Breast epithelium (tissue), 4 donors: ENCODE measurements around the gene SLC23A3. TPM values are rescaled to one million over a fixed set of nuclear protein-coding genes. Genes with fewer than 3 reads are reported as not detected.

Experiments
- DNase-seq, 2 donors: peaks; one replicate each; pipeline ENCODE4 v3.0.0-alpha.2; 2019; ENCODE audit warnings: low spot score in 2 of 2
- H3K27ac ChIP-seq, 2 donors: fragments of 200-600 bp; sonication (generic) in 1 of 2; one replicate each; pipeline ENCODE4 v1.5.1; 2016 to 2019; ENCODE audit warnings: mild to moderate bottlenecking in 1 of 2
- H3K27me3 ChIP-seq, 2 donors: fragments of 200-600 bp; sonication (generic) in 1 of 2; one replicate each; pipeline versions ENCODE4 v1.5.1 to v1.6.0; 2017 to 2019; ENCODE audit warnings: control low read depth in 1 of 2, mild to moderate bottlenecking in 1 of 2
- H3K36me3 ChIP-seq: fragments of 200-600 bp; one replicate; pipeline ENCODE4 v1.5.1; 2019
- H3K4me1 ChIP-seq, 2 donors: fragments of 200-600 bp; sonication (generic); one replicate each; pipeline ENCODE4 v1.5.1; 2016 to 2019; ENCODE audit warnings: control low read depth in 1 of 2
- H3K4me3 ChIP-seq, 3 donors: fragments of 200-600 bp; sonication (generic); 1 replicate in 2 of 3; 2 replicates in 1 of 3; pipeline ENCODE4 v1.5.1; 2016 to 2019; ENCODE audit warnings: mild to moderate bottlenecking in 3 of 3, moderate library complexity in 2 of 3
- H3K9me3 ChIP-seq, 2 donors: fragments of 200-600 bp; sonication (generic) in 1 of 2; one replicate each; pipeline ENCODE4 v1.5.1; 2016 to 2019; ENCODE audit warnings: control low read depth in 1 of 2
- CTCF ChIP-seq, 3 donors: fragments of 450-650 bp; IDR thresholded peaks; one replicate each; pipeline ENCODE4 v1.5.1; 2016 to 2017; ENCODE audit warnings: antibody characterized with exemption in 3 of 3, mild to moderate bottlenecking in 3 of 3, moderate library complexity in 3 of 3
- POLR2A ChIP-seq: fragments of 450-650 bp; IDR thresholded peaks from one replicate; pipeline ENCODE4 v1.6.1; 2016; ENCODE audit warnings: antibody characterized with exemption, mild to moderate bottlenecking, moderate library complexity
- POLR2AphosphoS5 ChIP-seq, 3 donors: sonication (generic); formaldehyde crosslinking; IDR thresholded peaks; one replicate each; pipeline ENCODE4 v1.6.1; 2017; ENCODE audit warnings: antibody characterized with exemption in 3 of 3
- intact Hi-C: fragments of 100-400 bp; cut with DNase I; formaldehyde crosslinking; loops from one replicate; pipeline ENCODE4 v1.15.1; 2023; ENCODE audit warnings: low total_unique reads
- total RNA-seq, 3 donors: library from RNA; depleted of rRNA; stranded (reverse); fragments of >200 nt; gene quantifications; one replicate each; pipeline ENCODE4 v1.1.0, GENCODE V29; 2016

Gene SLC23A3
- total RNA-seq, 3 donors from 2014 or later: 0.48 to 3.4 (median 2.0) TPM

- intact Hi-C loops: no loop called here
- TF ChIP-seq POLR2A (no peak), CTCF (IDR thresholded peaks at IDR 0.05) (no peak), POLR2AphosphoS5 (IDR thresholded peaks at IDR 0.05) (no peak)
- peak overlapping the region; percentile 67 to 86 (median 72) for H3K4me3 ChIP-seq
- no peaks in the 10 kb centered on the region for H3K36me3 ChIP-seq
- no peak for DNase-seq
- H3K9me3 ChIP-seq: no peaks in the 10 kb centered on the region
- H3K4me1 ChIP-seq: no peaks in the 10 kb centered on the region
- peak overlapping the region; percentile 88 to 95 for H3K27ac ChIP-seq
- H3K27me3 ChIP-seq: no peaks in the 10 kb centered on the region
These were observed 10.1 kb downstream of the SLC23A3 start for GRCh38 chr2:219159771-219160185.

- TF ChIP-seq POLR2A (no peak), POLR2AphosphoS5 (IDR thresholded peaks at IDR 0.05) (no peak), CTCF (IDR thresholded peaks at IDR 0.05) (no peak)
- H3K27me3 ChIP-seq: no peaks in the 10 kb centered on the region
- intact Hi-C loops: no loop called here
These were observed 11.2 kb downstream of the SLC23A3 start for GRCh38 chr2:219158586-219158985.

DNA sequence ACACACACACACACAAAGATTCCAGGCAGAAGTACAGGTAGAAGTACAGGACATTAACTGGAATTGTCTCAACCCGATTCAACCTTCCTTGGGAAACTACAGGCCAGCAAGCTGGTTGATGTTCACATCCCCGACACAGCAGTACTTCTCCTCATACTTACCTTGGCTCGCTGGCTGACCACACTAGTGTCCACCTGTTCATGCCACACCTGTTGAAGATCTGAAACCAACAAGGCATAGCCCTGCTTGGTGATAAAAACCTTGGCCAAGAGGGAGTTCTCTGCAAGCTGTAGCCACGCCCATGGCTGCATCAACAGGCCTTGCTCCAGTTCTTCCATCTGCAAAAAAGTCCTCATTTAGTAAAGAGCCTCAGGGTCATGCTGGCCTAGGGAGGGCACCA lies 11.8 kb downstream of the SLC23A3 start:
- Histone ChIP-seq H3K27ac (no peak overlapping the region), H3K4me1 (no peaks in the 10 kb centered on the region), H3K27me3 (no peaks in the 10 kb centered on the region), H3K9me3 (no peaks in the 10 kb centered on the region), H3K4me3 (no peak overlapping the region), H3K36me3 (no peaks in the 10 kb centered on the region)
- intact Hi-C loops: no loop called here
- no peak for DNase-seq
- TF ChIP-seq POLR2A (no peak), POLR2AphosphoS5 (IDR thresholded peaks at IDR 0.05) (no peak), CTCF (IDR thresholded peaks at IDR 0.05) (no peak)

More at GRCh38 chr2:219158586-219158985, 11.2 kb downstream of the SLC23A3 start:
- Histone ChIP-seq H3K27ac (no peak overlapping the region), H3K4me3 (no peak overlapping the region), H3K4me1 (no peaks in the 10 kb centered on the region), H3K36me3 (no peaks in the 10 kb centered on the region), H3K9me3 (no peaks in the 10 kb centered on the region)
- no peak for DNase-seq

- TF ChIP-seq POLR2AphosphoS5 (IDR thresholded peaks at IDR 0.05): no peak
- no peak for TF ChIP-seq POLR2A
- TF ChIP-seq CTCF (IDR thresholded peaks at IDR 0.05): no peak
- Histone ChIP-seq H3K36me3 (no peaks in the 10 kb centered on the region), H3K4me3 (no peak overlapping the region), H3K9me3 (no peaks in the 10 kb centered on the region), H3K27ac (no peak overlapping the region), H3K4me1 (no peaks in the 10 kb centered on the region), H3K27me3 (no peaks in the 10 kb centered on the region)
- DNase-seq: no peak
- intact Hi-C loops: no loop called here
These were observed 12.4 kb downstream of the SLC23A3 start for GRCh38 chr2:219157396-219157795.

DNA sequence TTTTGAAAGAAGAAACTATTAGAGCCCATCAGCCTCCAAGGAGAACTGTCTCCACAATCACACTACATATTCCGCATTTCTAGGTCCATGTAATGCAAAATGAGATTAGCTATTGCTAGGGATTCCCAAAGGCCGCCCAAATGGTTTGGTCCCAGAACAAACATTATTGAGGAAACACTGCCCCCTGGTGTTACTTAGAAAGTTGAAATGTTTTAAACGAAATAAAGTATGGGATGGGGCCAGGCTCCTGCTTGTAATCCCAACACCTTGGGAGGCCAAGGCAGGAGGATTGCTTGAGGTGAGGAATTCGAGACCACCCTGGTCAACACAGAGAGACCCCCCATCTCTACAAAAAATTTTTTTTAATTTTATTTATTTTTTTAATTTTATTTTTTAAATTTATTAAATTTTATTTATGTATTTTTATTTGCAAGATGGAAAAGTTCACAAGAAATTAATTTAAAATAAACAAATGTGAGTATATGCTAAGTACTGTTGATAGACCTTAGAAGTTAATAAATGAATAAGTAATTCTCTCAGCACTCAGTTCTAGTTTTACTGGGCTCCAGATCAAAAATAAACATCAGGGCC lies 14.7 kb downstream of the SLC23A3 start:
- H3K36me3 ChIP-seq: no peaks in the 10 kb centered on the region
- no peaks in the 10 kb centered on the region for H3K27me3 ChIP-seq
- no peaks in the 10 kb centered on the region for H3K4me1 ChIP-seq
- TF ChIP-seq POLR2A: no peak
- no peak for TF ChIP-seq POLR2AphosphoS5 (IDR thresholded peaks at IDR 0.05)
- TF ChIP-seq CTCF (IDR thresholded peaks at IDR 0.05): peak; percentile 56 to 74 (median 72)
- DNase-seq: no peak
- intact Hi-C loops: no loop called here
- no peaks in the 10 kb centered on the region for H3K9me3 ChIP-seq
- no peak overlapping the region for H3K4me3 ChIP-seq
- H3K27ac ChIP-seq: no peak overlapping the region
